Activated CD4-positive, alpha-beta T cell treated with anti-CD3 and anti-CD28 coated beads, Interleukin-2, amount 10 ng/mL, durations not matched to agents 24 days and 14 days (primary cell): Measurements from ENCODE around the gene VDAC2. TPM values are rescaled to one million over a fixed set of nuclear protein-coding genes. Genes with fewer than 3 reads are reported as not detected.

ENCODE experiments used
- DNase-seq: peaks from one replicate; pipeline ENCODE4 v3.0.0; 2022
- H3K27ac Mint-ChIP-seq: one replicate; pipeline ENCODE4 v1.8.0; 2022; ENCODE audit warnings: mild to moderate bottlenecking, mixed read lengths
- H3K27me3 Mint-ChIP-seq: one replicate; pipeline ENCODE4 v1.8.0; 2022; ENCODE audit warnings: mixed read lengths
- H3K36me3 Mint-ChIP-seq: one replicate; pipeline ENCODE4 v1.8.0; 2022; ENCODE audit warnings: low read depth, mild to moderate bottlenecking, mixed read lengths
- H3K4me1 Mint-ChIP-seq: one replicate; pipeline ENCODE4 v1.8.0; 2021; ENCODE audit warnings: mixed read lengths
- H3K4me3 Mint-ChIP-seq: one replicate; pipeline ENCODE4 v1.8.0; 2022; ENCODE audit warnings: mild to moderate bottlenecking, moderate library complexity, mixed read lengths
- H3K9me3 Mint-ChIP-seq: one replicate; pipeline ENCODE4 v1.8.0; 2021; ENCODE audit warnings: mixed read lengths
- intact Hi-C: fragments of 100-400 bp; cut with micrococcal nuclease; formaldehyde crosslinking; loops from one replicate; pipeline ENCODE4 v1.15.1; 2023
- total RNA-seq: library from RNA; stranded (reverse); gene quantifications from 2 replicates; pipeline ENCODE4 v1.2.3, GENCODE V29; 2022

VDAC2 gene
- total RNA-seq, 1 donor from 2014 or later, result 245 TPM

- H3K4me1 Mint-ChIP-seq, result peaks cover 6% of the 10 kb centered on the region
- H3K27ac Mint-ChIP-seq, result no peak overlapping the region
- H3K27me3 Mint-ChIP-seq, result no peaks in the 10 kb centered on the region
- no peaks in the 10 kb centered on the region for H3K9me3 Mint-ChIP-seq
- DNase-seq, result no peak
- no peaks in the 10 kb centered on the region for H3K36me3 Mint-ChIP-seq
- intact Hi-C loops, result no loop called here
- no peak overlapping the region for H3K4me3 Mint-ChIP-seq
Measured at GRCh38 chr10:75240329-75241076, 29.9 kb downstream of the VDAC2 start.

DNA sequence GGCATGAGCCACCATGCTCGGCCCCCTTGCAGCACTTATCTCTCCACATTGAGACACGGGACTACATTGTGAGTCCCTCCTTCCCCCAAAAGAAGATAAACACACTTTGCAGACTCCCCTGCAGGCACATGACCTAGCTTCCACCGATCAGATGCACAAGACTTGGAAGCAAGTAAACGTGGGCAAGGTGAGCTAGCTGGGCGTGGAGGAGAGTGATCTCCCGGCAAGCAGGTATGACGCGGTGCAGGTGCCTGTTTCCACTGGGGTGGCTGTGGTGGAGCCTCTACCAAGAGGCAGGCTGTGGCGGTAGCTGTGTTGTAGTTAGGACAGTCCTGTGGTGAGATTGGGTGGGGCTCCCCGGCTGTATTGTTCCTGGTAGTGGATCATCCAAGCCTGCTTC is 32.8 kb downstream of the VDAC2 start:
- DNase-seq, result no peak
- Mint-ChIP-seq H3K4me1 (no peaks in the 10 kb centered on the region), H3K36me3 (no peaks in the 10 kb centered on the region), H3K4me3 (no peak overlapping the region), H3K27ac (no peak overlapping the region), H3K27me3 (no peaks in the 10 kb centered on the region), H3K9me3 (no peaks in the 10 kb centered on the region)
- intact Hi-C loops, result no loop called here

GRCh38 chr10:75244487-75245353 is 34.1 kb downstream of the VDAC2 start:
- no peak for DNase-seq
- H3K27ac Mint-ChIP-seq, result no peak overlapping the region
- no peaks in the 10 kb centered on the region for H3K9me3 Mint-ChIP-seq
- no peaks in the 10 kb centered on the region for H3K27me3 Mint-ChIP-seq
- H3K4me3 Mint-ChIP-seq, result no peak overlapping the region
- H3K36me3 Mint-ChIP-seq, result no peaks in the 10 kb centered on the region
- H3K4me1 Mint-ChIP-seq, result no peaks in the 10 kb centered on the region
- intact Hi-C loops, result no loop called here

- Mint-ChIP-seq H3K36me3 (no peaks in the 10 kb centered on the region), H3K27me3 (no peaks in the 10 kb centered on the region), H3K4me1 (no peaks in the 10 kb centered on the region), H3K4me3 (no peak overlapping the region), H3K9me3 (no peaks in the 10 kb centered on the region), H3K27ac (no peak overlapping the region)
- no peak for DNase-seq
- intact Hi-C loops, result no loop called here
Measured at GRCh38 chr10:75245354-75246250, 35.0 kb downstream of the VDAC2 start.

GRCh38 chr10:75246506-75246905 is 35.9 kb downstream of the VDAC2 start:
- no peak overlapping the region for H3K27ac Mint-ChIP-seq
- no peaks in the 10 kb centered on the region for H3K27me3 Mint-ChIP-seq
- no peaks in the 10 kb centered on the region for H3K36me3 Mint-ChIP-seq
- H3K4me3 Mint-ChIP-seq, result no peak overlapping the region
- intact Hi-C loops, result no loop called here
- H3K9me3 Mint-ChIP-seq, result no peaks in the 10 kb centered on the region
- no peak for DNase-seq
- H3K4me1 Mint-ChIP-seq, result no peaks in the 10 kb centered on the region

DNA sequence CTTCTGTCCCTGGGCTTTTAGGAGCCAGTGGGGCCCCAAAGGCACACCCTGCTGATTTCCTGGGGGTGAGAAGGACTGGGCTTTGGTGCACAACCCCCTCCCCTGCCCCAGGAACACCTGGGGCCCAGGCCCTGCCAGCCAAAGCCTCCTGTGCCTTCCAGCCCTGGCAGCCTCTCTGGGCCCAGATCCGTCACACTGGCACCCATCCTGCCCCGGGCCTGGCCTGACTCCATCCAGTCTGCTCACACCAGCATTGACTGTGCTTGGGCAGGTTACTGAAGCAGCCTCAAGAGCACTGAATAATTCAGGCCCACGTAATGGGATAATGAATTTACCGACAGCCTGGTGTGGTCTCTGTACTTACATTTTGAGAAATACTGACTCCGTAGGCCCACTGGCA is 37.2 kb downstream of the VDAC2 start:
- Mint-ChIP-seq H3K27me3 (no peaks in the 10 kb centered on the region), H3K4me1 (no peaks in the 10 kb centered on the region), H3K4me3 (no peak overlapping the region)

GRCh38 chr10:75250934-75251333 is 40.3 kb downstream of the VDAC2 start:
- no peaks in the 10 kb centered on the region for H3K27me3 Mint-ChIP-seq
- H3K4me3 Mint-ChIP-seq, result no peak overlapping the region
- no peaks in the 10 kb centered on the region for H3K4me1 Mint-ChIP-seq
- peaks cover 4% of the 10 kb centered on the region for H3K9me3 Mint-ChIP-seq
- H3K36me3 Mint-ChIP-seq, result no peaks in the 10 kb centered on the region
- no peak for DNase-seq
- intact Hi-C loops, result no loop called here
- no peak overlapping the region for H3K27ac Mint-ChIP-seq

More for the DNA sequence above, 37.2 kb downstream of the VDAC2 start:
- Mint-ChIP-seq H3K36me3 (no peaks in the 10 kb centered on the region), H3K27ac (no peak overlapping the region), H3K9me3 (peaks cover 3% of the 10 kb centered on the region)
- DNase-seq, result no peak
- intact Hi-C loops, result no loop called here

- H3K36me3 Mint-ChIP-seq, result no peaks in the 10 kb centered on the region
- H3K27ac Mint-ChIP-seq, result no peak overlapping the region
- H3K27me3 Mint-ChIP-seq, result no peaks in the 10 kb centered on the region
- peaks cover 4% of the 10 kb centered on the region for H3K9me3 Mint-ChIP-seq
- no peaks in the 10 kb centered on the region for H3K4me1 Mint-ChIP-seq
- DNase-seq, result no peak
- no peak overlapping the region for H3K4me3 Mint-ChIP-seq
- intact Hi-C loops, result no loop called here
Measured at GRCh38 chr10:75253281-75254220, 43.0 kb downstream of the VDAC2 start.

GRCh38 chr10:75254739-75255138 is 44.1 kb downstream of the VDAC2 start:
- no peak for DNase-seq
- intact Hi-C loops, result no loop called here
- no peaks in the 10 kb centered on the region for H3K4me1 Mint-ChIP-seq
- peaks cover 4% of the 10 kb centered on the region for H3K9me3 Mint-ChIP-seq
- no peaks in the 10 kb centered on the region for H3K36me3 Mint-ChIP-seq
- no peak overlapping the region for H3K4me3 Mint-ChIP-seq
- H3K27me3 Mint-ChIP-seq, result no peaks in the 10 kb centered on the region
- no peak overlapping the region for H3K27ac Mint-ChIP-seq

DNA sequence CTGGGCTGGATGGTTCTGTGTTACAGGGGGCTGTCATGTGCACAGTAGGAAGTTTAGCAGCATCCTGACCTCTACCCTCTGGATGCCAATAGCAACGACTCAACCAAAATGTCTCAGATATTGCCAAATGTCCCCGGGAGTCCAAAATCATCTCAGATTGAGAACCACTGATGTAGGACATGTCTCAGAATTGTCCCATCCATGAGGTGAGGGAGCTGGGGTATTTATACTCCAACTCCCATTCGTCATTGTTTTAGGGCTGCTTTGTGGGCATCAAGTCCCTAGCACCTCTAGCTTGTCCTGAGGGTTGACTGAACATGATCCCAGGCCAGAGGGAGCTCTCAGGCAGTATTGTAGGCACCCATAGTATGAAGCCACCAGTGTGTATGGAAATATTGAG is 50.4 kb downstream of the VDAC2 start:
- H3K27ac Mint-ChIP-seq, result no peak overlapping the region
- H3K36me3 Mint-ChIP-seq, result no peaks in the 10 kb centered on the region
- intact Hi-C loops, result no loop called here
- H3K4me3 Mint-ChIP-seq, result no peak overlapping the region
- H3K9me3 Mint-ChIP-seq, result no peaks in the 10 kb centered on the region
- no peaks in the 10 kb centered on the region for H3K4me1 Mint-ChIP-seq
- no peak for DNase-seq
- no peaks in the 10 kb centered on the region for H3K27me3 Mint-ChIP-seq

GRCh38 chr10:75261813-75262705 is 51.5 kb downstream of the VDAC2 start:
- intact Hi-C loops, result no loop called here
- Mint-ChIP-seq H3K9me3 (no peaks in the 10 kb centered on the region), H3K4me3 (no peak overlapping the region)

DNA sequence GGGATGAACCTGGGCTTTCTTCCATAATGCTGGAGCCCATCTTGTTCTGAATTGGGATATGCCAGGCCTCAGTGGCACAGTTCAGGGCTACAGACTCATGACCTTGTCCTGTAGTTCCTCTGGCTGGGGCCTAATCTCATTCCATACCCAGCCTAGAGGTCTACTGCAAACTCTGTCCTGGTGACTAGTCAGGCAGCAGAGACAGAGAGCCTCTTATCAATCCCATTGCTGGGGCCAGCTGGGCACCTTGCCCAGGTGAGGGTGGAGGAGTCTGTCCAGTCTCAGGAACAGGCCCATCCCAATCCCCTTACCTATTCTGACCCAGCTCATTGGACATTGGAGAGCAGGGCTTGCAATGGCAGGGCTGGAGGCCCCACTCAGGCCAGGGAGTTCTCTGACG is 53.2 kb downstream of the VDAC2 start:
- Mint-ChIP-seq H3K9me3 (no peaks in the 10 kb centered on the region), H3K4me1 (no peaks in the 10 kb centered on the region), H3K27me3 (peaks cover 2% of the 10 kb centered on the region), H3K4me3 (no peak overlapping the region), H3K36me3 (no peaks in the 10 kb centered on the region), H3K27ac (no peak overlapping the region)
- intact Hi-C loops, result no loop called here
- DNase-seq, result no peak

More at GRCh38 chr10:75261813-75262705, 51.5 kb downstream of the VDAC2 start:
- Mint-ChIP-seq H3K27me3 (peaks cover 2% of the 10 kb centered on the region), H3K36me3 (no peaks in the 10 kb centered on the region), H3K4me1 (no peaks in the 10 kb centered on the region), H3K27ac (no peak overlapping the region)
- no peak for DNase-seq
